H54 (cell line): ENCODE measurements around the gene DGLUCY.
"Not testable (repeated sequence)": the region's sequence is repeated elsewhere in the genome, so short reads cannot be mapped to it uniquely, and the experiment has no call there.

Experiments
- DNase-seq: peaks from one replicate; pipeline ENCODE4 v3.0.0; 2011; ENCODE audit warnings: low spot score, mixed read lengths; ENCODE audit not compliant: insufficient read length
- FAIRE-seq: peaks from 3 replicates; lab custom pipeline; 2011; peaks lifted over from hg19 to GRCh38; lab: Jason Lieb, UNC
- POLR2A ChIP-seq: IDR thresholded peaks from 2 replicates; pipeline ENCODE4 v1.6.1; 2011; ENCODE audit warnings: low read depth, mild to moderate bottlenecking, low read length

Gene DGLUCY

DNA sequence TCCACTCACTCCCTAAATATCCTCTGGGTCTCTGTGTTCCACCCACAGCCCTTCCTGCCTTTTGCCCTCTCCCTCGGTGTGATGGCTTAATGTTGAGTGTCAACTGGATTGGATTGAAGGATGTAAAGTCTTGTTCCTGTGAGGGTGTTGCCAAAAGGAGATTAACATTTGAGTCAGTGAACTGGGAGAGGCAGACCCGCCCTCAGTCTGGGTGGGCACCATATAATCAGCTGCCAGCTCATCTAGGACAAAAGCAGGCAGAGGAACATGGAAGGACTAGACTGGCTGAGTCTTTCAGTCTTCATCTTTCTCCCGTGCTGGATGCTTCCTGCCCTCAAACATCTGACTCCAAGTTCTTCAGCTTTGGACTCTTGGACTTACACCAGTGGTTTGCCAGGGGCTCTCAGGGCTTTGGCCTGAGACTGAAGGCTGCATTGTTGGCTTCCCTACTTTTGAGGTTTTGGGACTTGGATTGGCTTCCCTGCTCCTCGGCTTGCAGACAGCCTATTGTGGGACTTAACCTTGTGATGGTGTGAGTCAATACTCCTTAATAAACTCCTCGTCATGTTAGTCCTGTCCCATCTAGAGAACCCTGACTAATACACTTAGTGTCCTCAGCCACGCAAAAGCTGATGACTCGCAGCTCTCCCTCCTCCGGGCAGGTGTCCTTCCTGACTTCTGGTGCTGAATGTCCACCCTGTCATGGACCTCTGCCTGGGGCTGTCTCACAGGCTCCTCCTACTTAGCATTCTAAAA, 5.9 kb downstream of the DGLUCY start:
- no peak for TF ChIP-seq POLR2A
- peak; percentile 59 for DNase-seq
- peak; percentile 91 for FAIRE-seq

DNA sequence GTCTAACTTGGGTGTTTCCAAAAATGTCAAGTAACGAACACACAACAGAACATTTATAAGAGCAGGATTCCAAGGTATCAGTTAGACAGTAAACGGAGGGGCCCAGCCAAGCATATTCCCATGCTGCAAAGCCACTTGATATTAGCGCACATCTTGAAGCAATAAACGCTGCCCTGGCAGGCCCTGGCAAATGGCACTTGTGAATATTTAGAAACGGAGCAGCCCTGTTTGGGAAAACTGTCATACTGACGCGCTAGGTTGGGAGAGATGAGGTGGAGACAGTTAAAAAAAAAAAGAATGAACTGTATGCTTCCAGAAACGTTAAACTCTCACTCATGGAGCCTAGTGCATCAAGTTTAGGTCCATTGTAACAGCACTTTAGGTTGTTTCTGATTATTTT, 9.3 kb downstream of the DGLUCY start:
- TF ChIP-seq POLR2A = no peak
- no peak for FAIRE-seq
- DNase-seq = no peak

DNA sequence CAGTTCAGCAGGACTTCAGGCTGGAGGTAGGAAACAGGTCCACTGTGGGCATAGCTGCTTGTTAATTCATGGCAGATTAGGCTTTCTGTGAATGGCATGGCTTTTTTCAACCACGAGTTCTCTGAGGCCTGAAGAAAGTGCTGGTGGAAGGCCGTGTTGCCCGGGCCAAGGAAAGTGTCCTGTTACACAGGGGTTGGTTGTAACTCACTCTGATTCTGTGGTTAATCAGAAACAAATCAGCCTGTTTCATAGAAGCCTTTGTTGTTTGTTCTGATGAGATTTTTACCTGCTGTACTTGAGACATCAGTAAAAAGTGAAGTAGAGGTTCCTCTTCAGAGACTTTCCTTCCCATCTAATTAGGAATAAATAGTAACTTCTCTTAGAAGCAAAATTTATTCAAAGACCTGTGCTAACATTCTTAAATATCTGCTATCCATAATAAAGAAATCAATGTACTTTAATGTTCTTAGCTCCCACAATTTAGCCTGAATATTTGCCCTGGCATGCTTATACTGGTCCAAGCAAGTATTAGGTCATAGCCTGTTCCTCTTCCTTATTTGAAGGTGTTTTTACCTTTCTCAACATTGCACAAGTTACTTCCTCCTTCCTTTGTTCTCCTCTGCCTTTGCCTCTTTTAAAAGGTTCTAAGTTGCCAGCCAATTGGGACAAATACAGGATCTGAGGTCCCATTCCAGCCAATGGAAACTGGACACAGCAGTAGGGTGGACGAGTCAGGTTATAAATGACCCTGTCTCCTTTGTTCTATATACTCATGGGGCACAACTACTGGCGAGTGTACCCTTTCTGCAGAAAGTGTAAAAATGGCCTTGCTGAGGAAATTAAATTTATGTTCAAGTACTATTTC, 10.8 kb downstream of the DGLUCY start:
- FAIRE-seq, DNase-seq: not testable (repeated sequence)

DNA sequence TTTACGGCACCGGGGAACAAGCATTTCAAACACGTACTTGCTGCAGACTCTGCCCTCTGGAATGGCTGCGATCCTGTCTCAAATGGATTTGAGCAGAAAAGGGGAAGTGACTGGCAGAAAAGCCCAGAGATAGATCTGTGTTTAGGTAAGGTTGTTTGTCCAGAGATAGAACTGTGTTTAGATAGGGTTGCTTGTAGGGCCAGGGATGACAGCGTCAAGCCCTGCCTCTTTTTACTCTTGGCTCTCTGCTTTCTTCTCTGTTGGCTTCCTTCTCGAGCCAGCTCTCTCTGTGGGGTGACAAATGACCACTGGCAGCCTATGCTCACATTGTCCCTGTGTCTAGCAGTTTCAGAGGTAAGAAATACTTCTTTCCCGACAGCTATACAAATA, 11.4 kb downstream of the DGLUCY start:
- no peak for TF ChIP-seq POLR2A
- no peak for FAIRE-seq
- DNase-seq = no peak

DNA sequence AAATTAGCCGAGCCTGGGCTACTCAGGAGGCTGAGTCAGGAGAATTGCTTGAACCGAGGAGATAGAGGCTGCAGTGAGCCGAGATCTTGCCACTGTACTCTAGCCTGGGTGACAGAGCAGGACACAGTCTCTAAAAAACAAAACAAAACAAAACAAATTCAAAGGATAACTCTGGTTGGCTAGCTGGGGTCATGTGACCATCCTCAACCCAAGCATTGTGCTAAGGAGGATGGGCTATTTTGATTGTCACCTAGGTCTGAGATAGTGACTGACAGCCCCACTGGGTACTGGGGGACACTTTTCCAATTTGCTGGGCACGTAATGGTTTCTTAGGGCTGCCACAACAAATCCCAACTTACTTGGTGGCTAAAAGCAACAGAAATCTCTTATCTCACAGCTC, 11.9 kb downstream of the DGLUCY start:
- DNase-seq (no peak), FAIRE-seq (no peak)
- no peak for TF ChIP-seq POLR2A

DNA sequence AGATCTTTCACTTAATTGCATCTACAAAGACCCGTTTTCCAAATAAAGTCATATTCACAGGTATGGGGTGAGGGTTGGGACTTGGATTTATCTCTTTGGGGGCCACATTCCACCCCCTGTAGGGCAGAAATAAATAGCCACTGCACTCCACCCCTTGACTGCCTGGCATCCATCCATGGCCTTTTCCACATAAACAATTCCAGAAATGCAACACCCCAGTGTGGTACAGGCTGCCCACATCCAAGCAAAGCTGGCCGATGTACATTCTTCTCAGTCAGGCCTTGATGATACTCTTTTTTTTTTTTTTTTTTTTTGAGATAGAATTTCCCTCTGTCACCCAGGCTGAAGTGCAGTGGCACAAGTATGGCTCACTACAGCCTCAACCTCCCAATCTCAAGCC, 12.9 kb downstream of the DGLUCY start:
- no peak for FAIRE-seq
- DNase-seq = no peak
- no peak for TF ChIP-seq POLR2A

DNA sequence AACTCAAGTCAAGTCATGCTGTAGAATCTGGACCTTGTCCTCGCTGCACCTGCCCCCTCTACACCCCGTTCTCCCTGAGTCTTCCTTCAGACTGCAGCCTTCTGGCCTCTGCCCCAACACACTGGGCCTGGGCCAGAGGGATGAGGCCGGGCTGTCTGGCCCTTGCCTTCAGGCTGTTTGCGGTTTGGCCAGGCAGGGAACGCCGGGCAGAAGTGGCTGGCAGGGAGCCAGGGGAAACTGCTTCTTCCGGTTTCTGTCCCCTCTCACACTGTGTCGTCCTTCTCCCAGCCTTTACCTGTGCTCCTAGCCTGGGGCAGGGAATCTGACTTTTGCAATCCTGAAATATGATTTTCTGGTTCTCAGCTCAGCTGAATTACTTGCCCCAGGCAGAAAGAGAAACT, 13.5 kb downstream of the DGLUCY start:
- TF ChIP-seq POLR2A = no peak
- no peak for FAIRE-seq
- no peak for DNase-seq

DNA sequence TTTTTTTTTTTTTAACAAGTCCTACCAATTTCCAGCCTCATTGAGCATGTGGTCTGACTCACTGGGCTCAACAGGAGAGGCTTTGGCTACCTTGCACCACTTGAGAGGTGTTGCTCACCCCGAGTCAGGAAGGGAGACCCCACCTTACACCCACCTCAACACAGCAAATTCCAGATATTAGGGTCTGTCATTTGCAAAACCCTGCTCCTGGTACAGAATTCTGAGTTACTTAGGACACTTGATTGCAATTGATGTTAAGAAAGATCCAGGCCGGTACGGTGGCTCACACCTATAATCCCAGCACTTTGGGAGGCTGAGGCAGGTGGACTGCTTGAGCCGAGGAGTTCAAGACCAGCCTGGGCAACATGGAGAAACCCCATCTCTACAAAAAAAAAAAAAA, 14.1 kb downstream of the DGLUCY start:
- FAIRE-seq (no peak), DNase-seq (no peak)
- TF ChIP-seq POLR2A = no peak

DNA sequence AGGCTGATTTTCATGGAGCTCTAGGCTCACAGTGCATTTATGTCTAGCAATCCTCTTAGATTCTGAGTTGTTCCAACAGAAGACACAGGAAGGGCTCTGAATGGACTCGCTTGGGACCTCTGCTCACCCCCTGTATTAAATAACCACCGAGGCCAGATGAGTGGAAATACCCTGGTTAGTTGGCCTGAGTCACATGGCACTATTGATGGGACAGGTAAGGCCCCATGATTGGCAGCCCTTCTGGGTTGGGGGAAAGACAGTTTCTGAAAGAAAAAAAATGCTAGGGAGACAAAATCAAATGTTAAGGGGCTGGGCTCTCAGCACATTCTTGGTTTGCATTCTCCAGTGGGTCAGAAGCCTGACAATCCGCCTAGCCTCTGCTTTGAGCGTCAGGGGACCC, 14.8 kb downstream of the DGLUCY start:
- no peak for TF ChIP-seq POLR2A
- DNase-seq (no peak), FAIRE-seq (no peak)

DNA sequence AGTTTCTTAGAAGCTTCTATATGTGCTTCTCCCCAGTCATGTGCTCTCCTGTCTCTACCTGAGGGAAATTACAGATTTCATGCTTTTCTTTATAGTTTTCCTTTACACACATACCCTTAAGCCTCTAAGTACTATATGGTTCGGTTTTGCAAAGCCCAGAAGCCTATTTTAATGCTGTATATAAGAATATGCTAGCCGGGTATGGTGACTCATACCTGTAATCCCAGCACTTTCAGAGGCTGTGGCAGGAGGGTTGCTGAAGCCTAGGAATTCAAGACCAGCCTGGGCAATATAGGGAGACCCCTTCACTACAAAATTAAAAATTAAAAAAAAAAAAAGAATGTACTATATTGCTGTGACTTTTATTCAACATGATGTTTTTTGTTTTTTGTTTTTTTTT, 15.4 kb downstream of the DGLUCY start:
- DNase-seq (no peak), FAIRE-seq (no peak)
- no peak for TF ChIP-seq POLR2A

DNA sequence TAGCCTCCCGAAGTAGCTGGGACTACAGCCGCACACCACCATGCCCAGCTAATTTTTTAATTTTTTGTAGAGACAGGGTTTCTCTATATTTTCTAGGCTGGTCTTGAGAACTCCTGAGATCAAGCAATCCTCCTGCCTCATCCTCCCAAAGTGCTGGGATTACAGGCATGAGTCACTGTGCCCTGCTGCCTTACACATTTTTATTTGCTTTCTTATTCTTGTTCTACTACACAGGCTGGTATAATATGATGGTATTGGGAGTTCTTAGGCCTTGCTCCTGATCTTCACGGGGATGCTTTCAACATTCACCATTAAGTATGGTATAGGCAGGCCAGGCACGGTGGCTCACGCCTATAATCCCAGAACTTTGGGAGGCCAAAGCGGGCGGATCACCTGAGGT, 21.2 kb downstream of the DGLUCY start:
- TF ChIP-seq POLR2A = no peak
- FAIRE-seq (peak; percentile 78), DNase-seq (no peak)

DNA sequence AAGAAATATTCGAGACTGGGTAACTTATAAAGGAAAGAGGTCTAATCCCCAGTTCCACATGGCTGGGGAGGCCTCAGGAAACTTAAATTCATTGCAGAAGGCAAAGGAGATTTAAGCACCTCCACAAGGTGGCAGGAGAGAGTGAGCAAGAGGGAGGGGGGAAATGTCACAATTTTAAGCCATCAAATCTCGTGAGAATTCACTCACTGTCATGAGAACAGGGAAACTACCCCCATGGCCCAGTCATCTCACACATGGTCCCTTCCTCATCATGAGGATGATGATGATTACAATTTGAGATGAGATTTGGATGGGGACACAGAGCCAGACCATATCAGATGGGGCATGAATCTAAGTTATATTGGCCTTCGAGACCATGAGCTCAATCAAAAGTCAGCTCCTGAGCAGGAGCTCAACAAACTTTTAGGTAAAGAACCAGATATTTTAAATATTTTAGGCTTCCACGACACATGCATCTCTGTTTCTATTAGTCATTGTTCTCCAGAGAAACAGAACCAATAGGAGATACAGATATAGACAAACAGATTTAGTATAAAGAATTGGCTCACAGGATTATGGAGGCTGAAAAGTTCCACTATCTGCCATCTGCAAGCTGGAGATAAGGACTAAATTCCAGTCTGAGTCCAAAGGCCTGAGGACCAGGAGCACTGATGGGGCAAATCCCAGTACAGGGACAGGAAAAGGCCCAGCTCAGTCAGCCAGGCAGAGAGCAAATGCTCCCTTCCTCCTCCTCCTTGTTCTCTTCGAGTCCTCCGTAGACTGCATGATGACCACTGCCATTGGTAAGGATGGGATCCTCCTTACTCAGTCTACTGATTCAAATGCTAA, 24.9 kb downstream of the DGLUCY start:
- TF ChIP-seq POLR2A = no peak
- DNase-seq = no peak
- FAIRE-seq = peak; percentile 41

DNA sequence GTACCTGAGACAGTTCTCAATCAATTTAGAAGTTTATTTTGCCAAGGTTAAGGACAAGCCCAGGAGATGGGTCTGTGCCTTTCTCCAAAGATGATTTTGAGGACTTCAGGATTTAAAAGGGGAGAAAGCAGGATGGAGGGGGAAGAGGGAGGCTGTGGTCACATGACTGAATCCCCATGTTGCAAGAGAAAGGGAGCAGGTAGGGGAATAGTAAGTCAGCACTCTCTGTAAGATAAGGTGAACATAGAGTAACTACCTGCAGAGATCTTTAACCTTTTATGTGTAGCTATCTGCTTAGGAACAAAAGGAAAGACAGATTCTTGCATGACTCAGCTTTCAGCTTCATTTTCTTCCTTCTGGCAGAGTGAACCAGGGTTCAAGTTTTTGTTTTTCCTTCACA, 25.9 kb downstream of the DGLUCY start:
- no peak for TF ChIP-seq POLR2A
- DNase-seq (no peak), FAIRE-seq (no peak)

DNA sequence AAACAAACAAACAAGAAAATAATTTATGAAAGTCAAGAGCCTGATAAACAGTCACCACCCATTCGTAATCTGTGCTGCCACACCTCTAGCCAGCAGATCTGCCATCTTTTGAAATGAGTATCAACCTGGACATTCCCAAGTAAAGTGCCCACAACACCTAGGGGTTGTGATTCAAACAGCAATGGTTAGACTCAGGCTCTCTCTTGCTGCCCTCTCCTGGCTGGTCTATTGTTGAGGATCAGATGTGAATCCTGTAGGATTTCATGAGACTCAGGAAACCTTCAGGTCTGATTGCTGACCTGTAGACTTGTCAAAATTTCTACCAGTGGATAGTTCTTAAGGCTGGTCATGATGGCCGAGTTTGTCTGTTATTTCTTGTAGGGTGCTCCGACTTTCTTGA, 26.8 kb downstream of the DGLUCY start:
- DNase-seq = no peak
- FAIRE-seq = no peak
- TF ChIP-seq POLR2A = no peak

DNA sequence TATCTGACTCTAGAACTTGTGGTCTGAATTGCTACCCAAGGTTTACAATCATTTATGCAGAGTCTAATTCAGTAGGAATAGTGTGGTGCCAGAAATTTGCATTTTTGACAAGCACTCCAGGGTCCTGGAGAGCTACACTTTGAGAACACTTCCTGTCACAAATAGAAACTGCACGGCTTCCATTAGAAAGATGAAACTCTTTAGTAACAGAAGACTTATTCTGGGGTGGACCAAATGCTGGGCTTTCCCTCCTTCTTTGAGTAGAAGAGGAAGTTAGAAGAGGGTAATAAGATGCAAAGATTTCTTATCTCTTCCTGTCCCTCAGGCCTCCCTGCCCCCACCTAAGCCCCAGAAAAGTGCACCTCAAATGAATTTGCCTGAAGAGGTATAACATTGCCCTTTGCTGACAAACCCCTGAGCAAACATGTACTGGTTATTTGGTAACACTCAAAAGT, 28.4 kb downstream of the DGLUCY start:
- no peak for FAIRE-seq
- TF ChIP-seq POLR2A = no peak
- DNase-seq = no peak
